SK-N-SH (cell line): Measurements from ENCODE around the gene GALNT16. TPM values are rescaled to one million over a fixed set of nuclear protein-coding genes. Genes with fewer than 3 reads are reported as not detected.

Experiments
- CTCF ChIA-PET: fragments of 300-600, 350-600 bp; formaldehyde crosslinking; extraction: SDS; loops from one replicate; lab custom pipeline; 2021; lab: Yijun Ruan, JAX
- POLR2A ChIA-PET: fragments of 350-600 bp; sonication (Branson Sonifier 250); formaldehyde crosslinking; extraction: SDS; loops from one replicate; lab custom pipeline; 2020; ENCODE audit warnings: antibody characterized with exemption, inconsistent platforms; lab: Yijun Ruan, JAX
- DNase-seq: peaks from one replicate; pipeline ENCODE4 v3.0.0; 2012
- H2AFZ ChIP-seq: fragments of 200-600 bp; sonication (generic); 2 replicates; pipeline ENCODE4 v1.8.1; 2016; ENCODE audit warnings: antibody characterized with exemption, mild to moderate bottlenecking, low read depth
- H3F3A ChIP-seq: fragments of 200-600 bp; sonication (generic); replicated peaks from 2 replicates; pipeline ENCODE3; 2016; ENCODE audit warnings: antibody characterized with exemption, mild to moderate bottlenecking; ENCODE audit not compliant: insufficient read depth
- H3K27ac ChIP-seq, 2 experiments: fragments of 200-500 bp in 1 of 2; fragments of 200-600 bp in 1 of 2; sonication (Bioruptor generic) in 1 of 2; sonication (generic), shearing (Covaris generic) in 1 of 2; 2 replicates each; pipeline versions ENCODE4 v1.5.1 to v1.6.1; 2014 to 2016; ENCODE audit warnings: low read depth in 2 of 2, inconsistent platforms in 1 of 2, low read length in 1 of 2, mild to moderate bottlenecking in 1 of 2, mixed read lengths in 1 of 2
- H3K27me3 ChIP-seq: fragments of 200-600 bp; sonication (generic), shearing (Covaris generic); 2 replicates; pipeline ENCODE4 v1.6.1; 2016; ENCODE audit warnings: mixed run types; ENCODE audit not compliant: insufficient read depth
- H3K36me3 ChIP-seq, 2 experiments: fragments of 200-500 bp in 1 of 2; fragments of 200-600 bp in 1 of 2; sonication (Bioruptor generic) in 1 of 2; sonication (generic) in 1 of 2; replicated peaks in 1 of 2; 2 replicates each; pipeline versions ENCODE3 to v1.5.1; 2014 to 2016; ENCODE audit warnings: low read length in 1 of 2, mild to moderate bottlenecking in 1 of 2; ENCODE audit not compliant: insufficient read depth in 2 of 2, control insufficient read depth in 1 of 2
- H3K4me1 ChIP-seq, 2 experiments: fragments of 200-500 bp in 1 of 2; fragments of 200-600 bp in 1 of 2; sonication (Bioruptor generic) in 1 of 2; sonication (generic), shearing (Covaris generic) in 1 of 2; 2 replicates each; pipeline versions ENCODE4 v1.5.1 to v1.6.1; 2014 to 2016; ENCODE audit warnings: low read depth in 1 of 2, low read length in 1 of 2, mixed run types in 1 of 2; ENCODE audit not compliant: insufficient read depth in 2 of 2, control insufficient read depth in 1 of 2
- H3K4me2 ChIP-seq: fragments of 200-600 bp; sonication (generic), shearing (Covaris generic); 2 replicates; pipeline ENCODE4 v1.6.1; 2017; ENCODE audit warnings: mixed run types
- H3K4me3 ChIP-seq, 2 experiments: fragments of 200-500 bp in 1 of 2; fragments of 200-600 bp in 1 of 2; sonication (Bioruptor generic) in 1 of 2; sonication (generic), shearing (Covaris generic) in 1 of 2; 2 replicates each; pipeline versions ENCODE4 v1.5.1 to v1.8.1; 2014 to 2016; ENCODE audit warnings: low read depth in 2 of 2, inconsistent platforms in 1 of 2, low read length in 1 of 2, mild to moderate bottlenecking in 1 of 2, mixed read lengths in 1 of 2, moderate library complexity in 1 of 2
- H3K79me2 ChIP-seq: fragments of 200-600 bp; sonication (generic); 2 replicates; pipeline ENCODE4 v1.8.1; 2017; ENCODE audit warnings: mild to moderate bottlenecking; ENCODE audit not compliant: insufficient read depth
- H3K9ac ChIP-seq: fragments of 200-600 bp; sonication (generic); 2 replicates; pipeline ENCODE4 v1.6.1; 2017; ENCODE audit warnings: mixed run types
- H3K9me2 ChIP-seq: fragments of 200-600 bp; sonication (generic); 2 replicates; pipeline ENCODE4 v1.6.1; 2017; ENCODE audit warnings: mixed run types
- H3K9me3 ChIP-seq: fragments of 200-600 bp; sonication (generic); 2 replicates; pipeline ENCODE4 v1.6.1; 2017; ENCODE audit warnings: mixed run types, mild to moderate bottlenecking, moderate library complexity
- H4K20me1 ChIP-seq: fragments of 200-600 bp; sonication (generic); 2 replicates; pipeline ENCODE4 v1.6.1; 2017; ENCODE audit warnings: mild to moderate bottlenecking, mixed run types; ENCODE audit not compliant: insufficient read depth
- FOSL2 ChIP-seq: IDR thresholded peaks from 2 replicates; pipeline ENCODE4 v1.4.0; 2012; ENCODE audit warnings: low read depth, mild to moderate bottlenecking, moderate library complexity, borderline replicate concordance
- GATA2 ChIP-seq: sonication (generic); formaldehyde crosslinking; IDR thresholded peaks from 2 replicates; pipeline ENCODE4 v1.5.0; 2020; ENCODE audit warnings: mild to moderate bottlenecking, missing genetic modification reagents
- JUND ChIP-seq: IDR thresholded peaks from 2 replicates; pipeline ENCODE4 v1.4.0; 2012
- POLR2AphosphoS5 ChIP-seq: IDR thresholded peaks from 2 replicates; pipeline ENCODE4 v1.6.1; 2012; ENCODE audit warnings: low read depth, low read length
- RAD21 ChIP-seq: IDR thresholded peaks from 2 replicates; pipeline ENCODE4 v1.6.1; 2012; ENCODE audit warnings: mild to moderate bottlenecking, low read length
- RFX5 ChIP-seq: IDR thresholded peaks from 2 replicates; pipeline ENCODE4 v1.6.1; 2012; ENCODE audit warnings: mild to moderate bottlenecking, improper control_type of control experiment, low read length
- TEAD4 ChIP-seq: IDR thresholded peaks from 2 replicates; pipeline ENCODE4 v1.4.0; 2012; ENCODE audit warnings: mild to moderate bottlenecking, borderline replicate concordance; ENCODE audit not compliant: insufficient read depth
- YY1 ChIP-seq: IDR thresholded peaks from 2 replicates; pipeline ENCODE4 v1.4.0; 2012; ENCODE audit warnings: low read depth, mild to moderate bottlenecking
- ZBTB33 ChIP-seq: IDR thresholded peaks from 2 replicates; pipeline ENCODE4 v1.4.0; 2012; ENCODE audit warnings: low read depth, borderline replicate concordance
- polyA plus RNA-seq, 3 experiments: library from polyadenylated mRNA; depleted of rRNA; stranded (reverse); fragments of >200 nt; gene quantifications; 2 replicates each; pipeline ENCODE4 v1.2.3, GENCODE V29; 2012
- TF ChIP-seq, protein P1 (sequence below): fragments of 200-600 bp; sonication (generic); IDR thresholded peaks from 2 replicates; pipeline ENCODE4 v1.6.1; 2017; ENCODE audit warnings: antibody characterized with exemption, mild to moderate bottlenecking, moderate library complexity
- TF ChIP-seq, protein P2 (sequence below): fragments of 150-350 bp; IDR thresholded peaks from 2 replicates; pipeline ENCODE4 v1.6.1; 2016; ENCODE audit warnings: mild to moderate bottlenecking, low read depth, low read length

Gene GALNT16
- polyA plus RNA-seq, 1 of the 3 experiments (the other 2 are of a cell fraction) = 17.0 TPM

DNA sequence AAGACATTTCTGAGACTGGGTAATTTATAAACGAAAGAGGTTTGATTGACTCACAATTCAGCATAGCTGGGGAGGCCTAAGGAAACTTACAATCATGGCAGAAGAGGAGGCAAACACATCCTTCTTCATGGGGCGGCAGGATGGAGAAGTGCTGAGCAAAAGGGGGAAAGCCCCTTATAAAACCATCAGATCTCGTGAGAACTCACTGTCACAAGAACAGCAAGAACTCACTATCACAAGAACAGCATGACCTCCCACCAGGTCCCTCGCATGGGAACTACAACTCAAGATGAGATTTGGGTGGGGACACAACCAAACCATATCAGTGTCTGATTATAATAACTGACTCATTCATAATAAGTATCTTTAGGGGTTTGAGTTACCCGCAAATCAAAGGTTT, 144.9 kb downstream of the GALNT16 start (continued):
- no peak for TF ChIP-seq ZBTB33
- no peak for TF ChIP-seq RAD21
- no peak for TF ChIP-seq POLR2AphosphoS5

DNA sequence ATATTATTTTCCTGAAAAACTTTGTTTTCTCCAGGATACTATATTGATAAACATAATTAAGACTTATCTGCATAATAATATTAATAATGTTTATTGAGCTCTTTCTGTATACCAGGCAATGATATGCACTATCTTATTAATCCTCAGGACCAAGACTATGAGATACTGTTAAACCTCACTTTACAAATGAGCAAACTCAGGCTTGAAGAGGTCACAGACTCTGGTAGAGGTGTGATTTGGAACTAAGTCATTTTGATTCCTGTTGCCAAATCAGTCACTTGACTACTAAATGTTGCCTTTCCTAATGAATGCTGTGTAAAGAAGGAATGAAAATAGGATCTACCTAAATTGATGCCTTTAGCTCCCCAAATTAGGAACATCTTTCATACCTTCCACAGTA, 145.8 kb downstream of the GALNT16 start:
- ChIA-PET CTCF (no interaction called here), POLR2A (no interaction called here)
- DNase-seq = no peak

More for the DNA sequence above, 145.8 kb downstream of the GALNT16 start:
- H3K4me1 ChIP-seq = peaks cover 0 to 9% of the 10 kb centered on the region in 2 experiments; a peak in 2 of 4 replicates
- no peak overlapping the region for H2AFZ ChIP-seq
- H3K27ac ChIP-seq = no peak overlapping the region
- peaks cover 99% of the 10 kb centered on the region for H3K79me2 ChIP-seq
- H3K36me3 ChIP-seq = peaks cover 0 to 15% of the 10 kb centered on the region in 2 experiments
- no peak for TF ChIP-seq TEAD4
- TF ChIP-seq GATA2 (CRISPR knock-in tag) = no peak
- TF ChIP-seq, protein P1, sequence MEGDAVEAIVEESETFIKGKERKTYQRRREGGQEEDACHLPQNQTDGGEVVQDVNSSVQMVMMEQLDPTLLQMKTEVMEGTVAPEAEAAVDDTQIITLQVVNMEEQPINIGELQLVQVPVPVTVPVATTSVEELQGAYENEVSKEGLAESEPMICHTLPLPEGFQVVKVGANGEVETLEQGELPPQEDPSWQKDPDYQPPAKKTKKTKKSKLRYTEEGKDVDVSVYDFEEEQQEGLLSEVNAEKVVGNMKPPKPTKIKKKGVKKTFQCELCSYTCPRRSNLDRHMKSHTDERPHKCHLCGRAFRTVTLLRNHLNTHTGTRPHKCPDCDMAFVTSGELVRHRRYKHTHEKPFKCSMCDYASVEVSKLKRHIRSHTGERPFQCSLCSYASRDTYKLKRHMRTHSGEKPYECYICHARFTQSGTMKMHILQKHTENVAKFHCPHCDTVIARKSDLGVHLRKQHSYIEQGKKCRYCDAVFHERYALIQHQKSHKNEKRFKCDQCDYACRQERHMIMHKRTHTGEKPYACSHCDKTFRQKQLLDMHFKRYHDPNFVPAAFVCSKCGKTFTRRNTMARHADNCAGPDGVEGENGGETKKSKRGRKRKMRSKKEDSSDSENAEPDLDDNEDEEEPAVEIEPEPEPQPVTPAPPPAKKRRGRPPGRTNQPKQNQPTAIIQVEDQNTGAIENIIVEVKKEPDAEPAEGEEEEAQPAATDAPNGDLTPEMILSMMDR = no peak
- TF ChIP-seq JUND = no peak
- TF ChIP-seq, protein P2, sequence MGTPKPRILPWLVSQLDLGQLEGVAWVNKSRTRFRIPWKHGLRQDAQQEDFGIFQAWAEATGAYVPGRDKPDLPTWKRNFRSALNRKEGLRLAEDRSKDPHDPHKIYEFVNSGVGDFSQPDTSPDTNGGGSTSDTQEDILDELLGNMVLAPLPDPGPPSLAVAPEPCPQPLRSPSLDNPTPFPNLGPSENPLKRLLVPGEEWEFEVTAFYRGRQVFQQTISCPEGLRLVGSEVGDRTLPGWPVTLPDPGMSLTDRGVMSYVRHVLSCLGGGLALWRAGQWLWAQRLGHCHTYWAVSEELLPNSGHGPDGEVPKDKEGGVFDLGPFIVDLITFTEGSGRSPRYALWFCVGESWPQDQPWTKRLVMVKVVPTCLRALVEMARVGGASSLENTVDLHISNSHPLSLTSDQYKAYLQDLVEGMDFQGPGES = no peak
- TF ChIP-seq POLR2AphosphoS5 = no peak
- TF ChIP-seq YY1 = no peak
- no peak for TF ChIP-seq RFX5
- TF ChIP-seq FOSL2 = no peak
- H4K20me1 ChIP-seq = peaks cover 60% of the 10 kb centered on the region
- H3K9me3 ChIP-seq = no peaks in the 10 kb centered on the region
- no peak overlapping the region for H3K4me2 ChIP-seq
- H3F3A ChIP-seq = peaks cover 6% of the 10 kb centered on the region
- H3K9ac ChIP-seq = no peak overlapping the region
- H3K9me2 ChIP-seq = no peaks in the 10 kb centered on the region
- H3K27me3 ChIP-seq = no peaks in the 10 kb centered on the region
- no peak overlapping the region for H3K4me3 ChIP-seq

Other genes starting within 250 kb of the GALNT16 start
- 26.7 and 29.2 TPM in 2 replicates for gene DCAF5, start 107.0 kb upstream of the GALNT16 start, polyA plus RNA-seq (2012; rRNA removed)
- 15.1 and 20.1 TPM in 2 replicates for gene EXD2, start 68.7 kb upstream of the GALNT16 start, polyA plus RNA-seq (2012; rRNA removed)
- 186 and 228 TPM in 2 replicates for gene ERH, start 138.1 kb downstream of the GALNT16 start, polyA plus RNA-seq (2012; rRNA removed)
- 39.8 and 68.9 TPM in 2 replicates for gene SLC39A9, start 138.5 kb downstream of the GALNT16 start, polyA plus RNA-seq (2012; rRNA removed)
- gene PLEKHD1, start 224.6 kb downstream of the GALNT16 start, polyA plus RNA-seq (2012; rRNA removed) = 0.03 and 0.05 TPM in 2 replicates